ENCODE data around the gene HSF5.

DNA sequence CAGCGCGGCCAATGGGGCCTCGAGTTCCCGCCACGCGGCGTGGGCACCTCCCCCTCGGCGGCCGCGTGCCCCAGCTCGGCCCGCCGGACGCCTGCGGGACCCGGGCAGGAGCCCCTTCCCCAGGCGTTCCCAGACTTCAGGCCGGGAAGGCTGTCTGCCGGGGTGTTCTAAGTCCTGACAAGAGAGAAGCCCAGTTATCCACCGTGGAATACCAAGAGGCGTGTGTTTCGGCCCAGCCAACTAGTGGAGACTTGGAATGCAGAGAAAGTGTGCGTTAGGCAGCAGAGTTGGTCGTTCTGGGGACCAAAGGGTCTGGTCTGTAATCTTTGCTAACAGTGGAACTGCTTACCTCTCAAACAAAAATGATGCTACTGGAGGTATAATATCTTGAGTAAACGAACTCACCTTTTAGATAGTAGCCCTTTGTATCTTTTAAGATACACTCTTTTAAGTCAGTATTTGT lies 251 bp upstream of the HSF5 start:
- TF ChIP-seq, protein P1, sequence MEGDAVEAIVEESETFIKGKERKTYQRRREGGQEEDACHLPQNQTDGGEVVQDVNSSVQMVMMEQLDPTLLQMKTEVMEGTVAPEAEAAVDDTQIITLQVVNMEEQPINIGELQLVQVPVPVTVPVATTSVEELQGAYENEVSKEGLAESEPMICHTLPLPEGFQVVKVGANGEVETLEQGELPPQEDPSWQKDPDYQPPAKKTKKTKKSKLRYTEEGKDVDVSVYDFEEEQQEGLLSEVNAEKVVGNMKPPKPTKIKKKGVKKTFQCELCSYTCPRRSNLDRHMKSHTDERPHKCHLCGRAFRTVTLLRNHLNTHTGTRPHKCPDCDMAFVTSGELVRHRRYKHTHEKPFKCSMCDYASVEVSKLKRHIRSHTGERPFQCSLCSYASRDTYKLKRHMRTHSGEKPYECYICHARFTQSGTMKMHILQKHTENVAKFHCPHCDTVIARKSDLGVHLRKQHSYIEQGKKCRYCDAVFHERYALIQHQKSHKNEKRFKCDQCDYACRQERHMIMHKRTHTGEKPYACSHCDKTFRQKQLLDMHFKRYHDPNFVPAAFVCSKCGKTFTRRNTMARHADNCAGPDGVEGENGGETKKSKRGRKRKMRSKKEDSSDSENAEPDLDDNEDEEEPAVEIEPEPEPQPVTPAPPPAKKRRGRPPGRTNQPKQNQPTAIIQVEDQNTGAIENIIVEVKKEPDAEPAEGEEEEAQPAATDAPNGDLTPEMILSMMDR (IDR thresholded peaks at IDR 0.05), result no peak
- no peak for TF ChIP-seq ZFX (IDR thresholded peaks at IDR 0.05; ENCODE audit: borderline replicate concordance)
